Measurements from ENCODE around the gene GPR151.

DNA sequence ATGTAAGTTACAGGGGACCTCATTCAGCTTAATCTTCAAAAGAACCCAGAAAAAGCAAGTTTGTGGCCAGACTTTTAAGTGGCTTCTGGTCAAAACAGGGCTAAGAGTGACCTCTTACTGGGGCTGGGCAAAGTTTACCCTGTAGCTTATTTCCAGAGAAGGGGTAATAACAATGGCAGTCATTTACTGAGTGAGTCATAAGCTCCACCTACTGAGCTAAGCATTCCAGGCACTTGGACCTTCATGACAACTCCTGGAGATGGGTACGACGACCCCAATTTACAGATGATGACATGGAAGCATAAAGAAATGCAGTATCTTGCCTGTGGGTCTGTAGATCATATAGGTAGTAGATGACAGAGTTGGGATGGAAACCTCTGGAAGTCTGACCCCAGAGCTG lies 4.7 kb upstream of the GPR151 start:
- TF ChIP-seq SAP30 (IDR thresholded peaks at IDR 0.05; ENCODE audit: insufficient read depth, insufficient replicate concordance, low read length) (no peak), GABPA (IDR thresholded peaks at IDR 0.05; ENCODE audit: borderline replicate concordance, insufficient read depth, low read length) (no peak), POLR2AphosphoS5 (IDR thresholded peaks at IDR 0.05; ENCODE audit: low read depth, low read length) (no peak), POLR2A (IDR thresholded peaks at IDR 0.05; ENCODE audit: control extremely low read depth in 1 of 2, low read depth in 2 of 2, low read length in 2 of 2) (no peak)
